ENCODE measurements around the gene PLAGL2.
"Not testable (repeated sequence)": the region's sequence is repeated elsewhere in the genome, so short reads cannot be mapped to it uniquely, and the experiment has no call there.

PLAGL2 gene

GRCh38 chr20:32207626-32208498 is at the start of gene PLAGL2, which contains the start of gene POFUT1:
PLAGL2 (minus strand) TSS chr20:32207743; CDS start chr20:32202178, 5,565 bp downstream.
POFUT1 (plus strand) TSS chr20:32207880; CDS start chr20:32207942, 62 bp downstream.
- DNase-seq, result peak; percentile 91

GRCh38 chr20:32252189-32252588 is 44.6 kb upstream of the PLAGL2 start:
- DNase-seq, result no peak

- DNase-seq, result no peak
Measured at GRCh38 chr20:32251470-32251869, 43.9 kb upstream of the PLAGL2 start.

- DNase-seq, result no peak
Measured at GRCh38 chr20:32249030-32249738, 41.6 kb upstream of the PLAGL2 start.

- no peak for DNase-seq
Measured at GRCh38 chr20:32248043-32248442, 40.5 kb upstream of the PLAGL2 start.

- not testable (repeated sequence) for DNase-seq
Measured at GRCh38 chr20:32246208-32246607, 38.7 kb upstream of the PLAGL2 start.

- no peak for DNase-seq
Measured at GRCh38 chr20:32244959-32245358, 37.4 kb upstream of the PLAGL2 start.

- no peak for DNase-seq
Measured at GRCh38 chr20:32244150-32244823, 36.7 kb upstream of the PLAGL2 start.

- no peak for DNase-seq
Measured at GRCh38 chr20:32241807-32242206, 34.3 kb upstream of the PLAGL2 start.

- DNase-seq, result no peak
Measured at GRCh38 chr20:32240205-32240604, 32.7 kb upstream of the PLAGL2 start.

GRCh38 chr20:32238483-32239425 is 31.2 kb upstream of the PLAGL2 start:
- DNase-seq, result no peak

GRCh38 chr20:32237419-32237818 is 29.9 kb upstream of the PLAGL2 start:
- DNase-seq, result no peak

- no peak for DNase-seq
Measured at GRCh38 chr20:32236819-32237218, 29.3 kb upstream of the PLAGL2 start.

GRCh38 chr20:32236048-32236533 is 28.5 kb upstream of the PLAGL2 start:
- no peak for DNase-seq

- no peak for DNase-seq
Measured at GRCh38 chr20:32235331-32236047, 27.9 kb upstream of the PLAGL2 start.

- DNase-seq, result no peak
Measured at GRCh38 chr20:32234135-32234808, 26.7 kb upstream of the PLAGL2 start.

- no peak for DNase-seq
Measured at GRCh38 chr20:32233286-32233685, 25.7 kb upstream of the PLAGL2 start.

- DNase-seq, result no peak
Measured at GRCh38 chr20:32232326-32232886, 24.9 kb upstream of the PLAGL2 start.

- DNase-seq, result no peak
Measured at GRCh38 chr20:32231847-32232246, 24.3 kb upstream of the PLAGL2 start.

- DNase-seq, result no peak
Measured at GRCh38 chr20:32231245-32231644, 23.7 kb upstream of the PLAGL2 start.

Measured in NCI-H774 (cell line).